K562 (cell line): ENCODE measurements around the gene PARD3. TPM values are rescaled to one million over a fixed set of nuclear protein-coding genes. Genes with fewer than 3 reads are reported as not detected.

ENCODE experiments used
- ATAC-seq: fragments of 200-7000 bp; cut with Tn5 transposase; 3 replicates; pipeline ENCODE4 v1.9.1; 2020; ENCODE audit warnings: moderate library complexity
- BruUV-seq: library from RNA; stranded (reverse); fragments of 400-500 nt; replicated peaks from 2 replicates; lab custom pipeline; 2021; lab: Mats Ljungman, UMichigan
- CTCF ChIA-PET: fragments of 300-600 bp; formaldehyde crosslinking; extraction: SDS; loops from one replicate; lab custom pipeline; 2021; ENCODE audit warnings: low intra/inter-chr PET ratio; lab: Yijun Ruan, JAX
- POLR2A ChIA-PET: fragments of 300-600, 350-650 bp; sonication (Branson Sonifier 250); formaldehyde crosslinking; extraction: SDS; loops from one replicate; lab custom pipeline; 2021; ENCODE audit warnings: antibody characterized with exemption, inconsistent platforms; lab: Yijun Ruan, JAX
- DNase-seq, 4 experiments: peaks; one replicate each; pipeline versions ENCODE4 v3.0.0 to v3.0.0-alpha.2; 2011 to 2018; ENCODE audit warnings: low spot score in 3 of 4, mixed read lengths in 3 of 4; ENCODE audit errors: extremely low read depth in 1 of 4
- FAIRE-seq: peaks from 2 replicates; lab custom pipeline; 2011; peaks lifted over from hg19 to GRCh38; lab: Jason Lieb, UNC
- H2AFZ ChIP-seq: 2 replicates; pipeline ENCODE4 v1.6.0; 2011; ENCODE audit warnings: low read depth, low read length, control low read depth, inconsistent platforms
- H3K27ac ChIP-seq: fragments of 200-600 bp; 3 replicates; pipeline ENCODE4 v1.8.0; 2011; ENCODE audit warnings: low read depth, mild to moderate bottlenecking, control low read depth, inconsistent platforms, low read length, moderate library complexity, mixed read lengths; ENCODE audit errors: extremely low read depth
- H3K27me3 ChIP-seq, 2 experiments: fragments of 300-600 bp in 1 of 2; 2 replicates in 1 of 2; 3 replicates in 1 of 2; pipeline versions ENCODE4 v1.6.0 to v1.8.0; 2011; ENCODE audit warnings: inconsistent platforms in 2 of 2, low read length in 2 of 2, mild to moderate bottlenecking in 1 of 2, mixed read lengths in 1 of 2, moderate library complexity in 1 of 2; ENCODE audit not compliant: control insufficient read depth in 2 of 2, insufficient read depth in 2 of 2
- H3K36me3 ChIP-seq: fragments of 300-600 bp; 3 replicates; pipeline ENCODE4 v1.8.0; 2011; ENCODE audit warnings: mild to moderate bottlenecking, low read length, inconsistent platforms; ENCODE audit not compliant: control insufficient read depth, insufficient read depth
- H3K4me1 ChIP-seq, 2 experiments: fragments of 200-600 bp in 1 of 2; replicated peaks in 1 of 2; 2 replicates in 1 of 2; 3 replicates in 1 of 2; pipeline versions ENCODE4 v1.5.1 to v1.8.0; 2011; ENCODE audit warnings: inconsistent platforms in 2 of 2, low read length in 2 of 2, mild to moderate bottlenecking in 1 of 2, mixed read lengths in 1 of 2, moderate library complexity in 1 of 2; ENCODE audit not compliant: control insufficient read depth in 2 of 2, insufficient read depth in 2 of 2
- H3K4me2 ChIP-seq: 2 replicates; pipeline ENCODE4 v1.6.1; 2011; ENCODE audit warnings: low read length, control low read depth, inconsistent platforms, mixed read lengths; ENCODE audit not compliant: insufficient read depth
- H3K4me3 ChIP-seq: fragments of 200-600 bp; sonication (generic), shearing (Covaris generic); 2 replicates; pipeline ENCODE4 v1.5.1; 2016; ENCODE audit warnings: control low read depth, inconsistent platforms
- H3K79me2 ChIP-seq: fragments of 200-600 bp; 3 replicates; pipeline ENCODE4 v1.8.0; 2011; ENCODE audit warnings: low read length, inconsistent platforms; ENCODE audit not compliant: control insufficient read depth, insufficient read depth
- H3K9ac ChIP-seq, 2 experiments: 2 replicates each; pipeline versions ENCODE4 v1.6.0 to v1.6.1; 2011; ENCODE audit warnings: low read depth in 2 of 2, low read length in 2 of 2, control low read depth in 1 of 2, inconsistent platforms in 1 of 2, mild to moderate bottlenecking in 1 of 2, mixed read lengths in 1 of 2; ENCODE audit not compliant: insufficient read depth in 1 of 2
- H3K9me1 ChIP-seq: one replicate; pipeline ENCODE4 v1.6.0; 2011; ENCODE audit warnings: inconsistent platforms, mild to moderate bottlenecking, low read length, moderate library complexity; ENCODE audit not compliant: control insufficient read depth, insufficient read depth
- H3K9me3 ChIP-seq: replicated peaks from 2 replicates; pipeline ENCODE4 v1.5.1; 2011; ENCODE audit warnings: low read depth, low read length, inconsistent platforms; ENCODE audit not compliant: control insufficient read depth, insufficient read depth
- H4K20me1 ChIP-seq: replicated peaks from 2 replicates; pipeline ENCODE4 v1.6.1; 2011; ENCODE audit warnings: low read length, inconsistent platforms, mixed read lengths; ENCODE audit not compliant: control insufficient read depth, insufficient read depth
- CTCF ChIP-seq, 3 experiments: IDR thresholded peaks in 2 of 3; conservative IDR thresholded peaks in 1 of 3; 2 replicates each; pipeline ENCODE4 v1.5.1; 2011 to 2012; ENCODE audit warnings: low read length in 3 of 3, mild to moderate bottlenecking in 3 of 3, control low read depth in 2 of 3, improper control_type of control experiment in 1 of 3, inconsistent platforms in 1 of 3, low read depth in 1 of 3, mixed read lengths in 1 of 3, moderate library complexity in 1 of 3; ENCODE audit not compliant: insufficient read depth in 2 of 3
- GMEB1 ChIP-seq: fragments of 250-450 bp; sonication (Bioruptor Pico); IDR thresholded peaks from 2 replicates; pipeline ENCODE4 v1.4.0; 2020; ENCODE audit warnings: mild to moderate bottlenecking
- RBM17 ChIP-seq: fragments of 200-400 bp; formaldehyde crosslinking; IDR thresholded peaks from 2 replicates; pipeline ENCODE4 v1.6.1; 2017; ENCODE audit warnings: low read depth, mild to moderate bottlenecking, low read length, borderline replicate concordance
- SAFB2 ChIP-seq: fragments of 200-400 bp; formaldehyde crosslinking; IDR thresholded peaks from 2 replicates; pipeline ENCODE4 v1.6.1; 2018; ENCODE audit warnings: borderline replicate concordance, low read length, low read depth, moderate library complexity; ENCODE audit not compliant: severe bottlenecking
- ZNF175 ChIP-seq: fragments of 200-800 bp; sonication (Bioruptor generic); IDR thresholded peaks from 2 replicates; pipeline ENCODE4 v1.6.1; 2016; ENCODE audit warnings: low read depth, mild to moderate bottlenecking, missing genetic modification characterization, missing compliant biosample characterization
- ZNF384 ChIP-seq: IDR thresholded peaks from 2 replicates; pipeline ENCODE4 v1.6.1; 2012; ENCODE audit warnings: low read depth, low read length, improper control_type of control experiment
- ZNF507 ChIP-seq: conservative IDR thresholded peaks from 2 replicates; pipeline ENCODE4 v1.6.1; 2017; ENCODE audit warnings: missing genetic modification characterization, missing compliant biosample characterization
- WGBS: fragments of 100-300 bp; shearing (Covaris generic); methylation state at CpG from one replicate; pipeline ENCODE4 v1.1.6; 2016; ENCODE audit warnings: low coverage, mixed read lengths; ENCODE audit not compliant: insufficient coverage; ENCODE audit errors: missing lambda C conversion rate; 5-methylcytosine and 5-hydroxymethylcytosine counted together
- in situ Hi-C: fragments of 300-500 bp; cut with MboI; formaldehyde crosslinking; loops from 4 replicates; pipeline ENCODE4 v1.15.0; 2018; ENCODE audit warnings: inconsistent platforms, mixed read lengths
- intact Hi-C: fragments of 100-400 bp; cut with micrococcal nuclease; formaldehyde crosslinking; loops from 2 replicates; pipeline ENCODE4 v1.14.2; 2022
- polyA plus RNA-seq, 8 experiments: library from polyadenylated mRNA; depleted of rRNA in 4 of 8; stranded (reverse) in 5 of 8; unstranded in 3 of 8; fragments of >200 nt; fragmentation: Nextera tagmentation in 2 of 8; fragmentation: Illumina TruSeq in 1 of 8; extraction: Ambion mirVana in 2 of 8; extraction: Trizol in 1 of 8; gene quantifications; 2 replicates each; pipeline versions ENCODE4 v1.2.1 to v1.2.3, GENCODE V29; 2011 to 2014; ENCODE audit warnings: inconsistent platforms in 1 of 8, missing spikeins in 1 of 8
- total RNA-seq, 7 experiments: library from RNA; depleted of rRNA in 6 of 7; stranded (reverse); fragments of >200 nt in 6 of 7; fragmentation: Illumina TruSeq in 2 of 7; extraction: Trizol in 2 of 7; gene quantifications; 2 replicates each; pipeline versions ENCODE4 v1.2.1 to v1.2.3, GENCODE V29; 2011 to 2021; ENCODE audit warnings: low replicate concordance in 1 of 7

The PARD3 gene
- total and polyA plus RNA-seq, 9 of the 15 experiments (the other 6 are each of a cell fraction or from before 2014, with no cell fraction given), result 2.7 to 11.7 (median 7.7) TPM

- TF ChIP-seq CTCF (IDR thresholded peaks at IDR 0.05 in 2 of 3, conservative IDR thresholded peaks at IDR 0.05 in 1 of 3; ENCODE audit: insufficient read depth in 2 of 3, low read depth in 1 of 3, low read length in 3 of 3) (no peak), ZNF384 (no peak)
Observed at GRCh38 chr10:34580643-34581042, 234.5 kb downstream of the PARD3 start (continued).

GRCh38 chr10:34580214-34580613 lies 234.9 kb downstream of the PARD3 start:
- Histone ChIP-seq H2AFZ (no peak overlapping the region), H3K9me3 (no peaks in the 10 kb centered on the region), H3K79me2 (no peaks in the 10 kb centered on the region), H4K20me1 (0 out of 2 replicates have a peak, but pooled peaks cover 6% of the 10 kb centered on the region), H3K9me1 (no peaks in the 10 kb centered on the region), H3K4me2 (no peak overlapping the region), H3K4me3 (no peak overlapping the region), H3K27me3 (no peaks in the 10 kb centered on the region), H3K27ac (no peak overlapping the region), H3K36me3 (no peaks in the 10 kb centered on the region), H3K4me1 (no peaks in the 10 kb centered on the region), H3K9ac (no peak overlapping the region)
- BruUV-seq, result no TSS peak
- TF ChIP-seq SAFB2, result no peak
- TF ChIP-seq RBM17, result no peak
- no peak for TF ChIP-seq ZNF507 (tag)
- TF ChIP-seq ZNF175, result no peak
- no peak for TF ChIP-seq GMEB1 (CRISPR knock-in tag)
- ATAC-seq (no peak), FAIRE-seq (no peak), DNase-seq (no peak)
- WGBS, result 23% methylated on average over 6 of the region's 6 CpGs
- intact Hi-C loops (no loop called here), in situ Hi-C loops (no loop called here)
- CTCF ChIA-PET, result no interaction called here
- POLR2A ChIA-PET, result interaction anchor here (0.8 to 1.0 kb wide), 2 partner anchors 13 to 23 kb away, joined by 3 read pairs; no protein-coding TSS in a partner anchor
